ENCODE measurements around the gene UPP2.

The UPP2 gene

GRCh38 chr2:158101384-158101926 lies at the start of gene UPP2:
TSS of gene UPP2 (plus strand) at chr2:158101876. CDS start at chr2:158102064, 188 bp downstream.
- DNase-seq = no peak

DNA sequence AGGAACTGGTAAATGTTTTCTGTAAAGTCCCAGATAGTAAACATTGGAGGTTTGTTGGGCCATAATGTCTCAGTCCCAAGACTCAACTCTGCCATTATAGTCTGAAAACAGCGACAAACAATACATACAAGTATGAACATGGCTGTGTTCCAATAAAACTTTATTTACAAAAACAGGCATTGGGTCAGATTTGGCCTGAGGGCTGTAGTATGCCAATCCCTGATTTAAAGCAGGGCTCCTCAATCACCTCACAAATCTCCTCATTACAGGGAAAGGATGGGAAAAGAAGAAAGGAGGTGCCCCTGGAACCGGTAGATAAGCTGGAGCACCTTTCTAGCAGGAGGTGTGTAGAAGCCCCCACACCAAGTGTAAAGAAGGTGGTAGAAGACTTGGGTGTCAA lies 48.9 kb upstream of the UPP2 start:
- DNase-seq = no peak

DNA sequence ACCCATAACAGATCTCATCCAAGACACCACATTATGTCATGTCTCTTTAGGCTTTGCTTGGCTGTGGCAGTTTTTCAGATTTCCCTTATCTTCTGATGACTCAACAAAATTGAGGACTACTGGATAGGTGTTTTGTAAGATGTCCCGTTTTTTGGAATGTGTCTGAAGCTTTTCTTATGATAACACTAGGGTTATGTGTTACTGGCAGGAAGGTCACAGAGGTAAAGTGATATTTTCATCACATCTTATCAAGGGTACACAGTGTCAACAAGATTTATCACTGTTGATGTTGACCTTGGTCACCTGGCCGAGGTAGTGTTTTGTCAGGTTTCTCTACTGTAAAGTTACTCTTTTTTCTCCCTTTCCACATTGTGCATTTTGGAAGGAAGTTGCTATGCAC lies 44.8 kb upstream of the UPP2 start:
- DNase-seq = no peak

- no peak for DNase-seq
Observed at GRCh38 chr2:158060160-158060834, 41.4 kb upstream of the UPP2 start.

DNA sequence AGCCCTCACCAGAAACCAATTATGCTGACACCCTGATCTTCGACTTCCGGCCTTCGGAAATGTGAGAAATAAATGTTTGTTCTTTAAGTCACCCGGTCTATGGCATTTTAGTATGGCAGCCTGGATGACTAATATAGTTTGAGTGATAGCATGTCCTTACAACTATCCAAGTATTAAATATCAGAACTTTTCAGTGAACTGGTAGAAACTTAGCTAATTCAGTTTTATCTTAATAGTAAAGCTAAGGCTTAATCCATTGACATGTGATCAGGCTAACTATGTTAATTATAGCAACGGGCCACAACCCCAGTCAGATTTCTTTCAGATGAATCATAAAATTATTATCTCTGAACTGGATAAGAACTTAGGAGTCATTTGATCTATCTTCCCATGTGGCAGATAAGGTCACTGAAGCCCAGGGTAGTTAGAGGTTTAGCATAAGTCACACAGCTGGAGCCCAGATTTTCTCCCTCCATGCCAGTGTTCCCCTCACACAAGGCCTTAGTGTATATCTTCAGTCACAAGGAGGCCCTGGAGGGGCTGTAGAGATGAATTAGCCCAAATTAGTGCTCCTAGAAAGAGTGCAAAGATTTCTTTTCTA lies 40.7 kb upstream of the UPP2 start:
- DNase-seq = no peak

DNA sequence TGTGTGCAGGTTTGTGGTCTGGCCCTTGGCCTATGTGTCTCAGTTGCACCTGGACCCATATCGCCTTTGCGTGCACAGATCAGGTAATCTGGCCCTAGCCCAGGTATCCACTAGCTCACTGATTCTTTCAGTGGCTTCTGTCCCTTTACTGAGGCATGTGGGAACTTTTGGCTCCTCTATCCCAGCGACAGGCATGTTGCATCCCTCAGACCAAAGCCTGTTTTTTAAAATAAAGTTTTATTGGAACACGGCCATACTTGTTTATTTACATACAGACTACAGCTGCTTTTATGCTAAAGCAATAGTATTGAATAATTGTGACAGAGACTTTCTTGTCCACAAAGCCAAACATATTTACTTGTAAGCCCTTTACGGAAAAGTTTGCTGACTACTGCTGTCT lies 39.9 kb upstream of the UPP2 start:
- no peak for DNase-seq

DNA sequence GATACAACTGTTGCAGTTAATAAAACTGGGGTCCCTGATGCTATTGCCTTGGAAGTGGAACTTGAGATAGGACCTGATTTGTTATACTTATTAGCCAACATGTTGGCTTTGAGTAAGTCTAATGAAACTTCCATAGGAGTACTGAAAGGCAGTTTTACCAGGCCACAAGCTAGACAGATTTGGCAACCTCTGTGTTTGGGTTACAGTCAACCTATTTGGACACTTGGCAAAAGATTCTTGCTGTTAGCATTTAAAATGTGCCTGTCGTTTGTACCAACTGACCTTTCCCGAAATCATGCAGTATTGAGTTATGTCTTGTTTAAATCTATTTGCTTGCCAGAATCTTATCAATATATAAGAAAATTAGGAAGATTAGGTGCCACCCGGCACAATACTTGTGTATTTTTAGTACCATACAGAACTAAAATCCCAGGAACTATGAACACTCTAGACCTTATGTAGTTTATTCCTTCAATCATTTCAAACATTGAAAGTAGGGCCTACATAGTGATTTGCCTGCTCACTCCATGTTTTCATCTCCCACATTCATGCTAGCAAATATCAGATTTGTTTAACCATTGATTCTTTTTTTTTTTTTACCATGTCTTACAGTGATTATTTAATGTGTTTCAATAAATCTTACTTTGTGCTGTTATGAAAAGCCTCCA lies 35.5 kb upstream of the UPP2 start:
- no peak for DNase-seq

DNA sequence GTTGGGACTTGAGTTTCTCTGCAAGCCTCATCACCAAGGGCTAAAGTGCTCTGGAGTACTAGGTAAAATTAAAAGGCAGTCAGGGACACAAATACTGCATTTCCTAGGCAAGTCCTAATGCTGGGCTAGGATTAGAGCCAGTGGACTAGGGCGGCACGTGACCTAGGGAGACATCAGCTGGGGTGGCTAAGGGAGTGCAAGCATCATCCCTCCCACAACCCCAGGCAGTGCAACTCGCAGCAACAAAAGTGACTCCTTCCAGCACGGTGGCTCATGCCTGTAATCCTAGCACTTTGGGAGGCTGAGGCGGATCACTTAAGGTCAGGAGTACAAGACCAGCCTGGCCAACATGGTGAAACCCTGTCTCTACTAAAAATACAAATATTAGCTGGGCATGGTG lies 30.7 kb upstream of the UPP2 start:
- DNase-seq = no peak

DNA sequence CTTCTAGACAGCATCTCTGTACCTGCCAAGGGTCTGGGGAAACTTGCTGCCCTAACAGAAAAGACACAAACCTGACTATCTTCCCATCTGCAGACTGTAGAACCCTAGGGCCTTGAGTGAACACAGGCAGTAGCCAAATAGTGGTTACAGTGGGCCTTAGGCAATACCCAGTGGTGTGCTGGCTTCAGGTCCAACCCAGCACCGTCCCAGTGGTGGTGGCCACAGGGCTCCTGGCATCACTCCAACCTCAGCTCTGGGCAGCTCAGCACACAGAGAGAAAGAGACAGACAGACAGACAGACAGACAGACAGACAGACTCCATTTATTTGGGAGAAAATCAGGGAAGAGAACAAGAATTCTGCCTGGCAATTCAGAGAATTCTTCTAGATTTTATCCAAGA lies 29.3 kb upstream of the UPP2 start:
- no peak for DNase-seq

GRCh38 chr2:158079672-158080071 lies 22.0 kb upstream of the UPP2 start:
- DNase-seq = no peak

- no peak for DNase-seq
Observed at GRCh38 chr2:158088093-158088492, 13.6 kb upstream of the UPP2 start.

- no peak for DNase-seq
Observed at GRCh38 chr2:158089322-158089721, 12.4 kb upstream of the UPP2 start.

- no peak for DNase-seq
Observed at GRCh38 chr2:158091647-158092046, 10.0 kb upstream of the UPP2 start.

DNA sequence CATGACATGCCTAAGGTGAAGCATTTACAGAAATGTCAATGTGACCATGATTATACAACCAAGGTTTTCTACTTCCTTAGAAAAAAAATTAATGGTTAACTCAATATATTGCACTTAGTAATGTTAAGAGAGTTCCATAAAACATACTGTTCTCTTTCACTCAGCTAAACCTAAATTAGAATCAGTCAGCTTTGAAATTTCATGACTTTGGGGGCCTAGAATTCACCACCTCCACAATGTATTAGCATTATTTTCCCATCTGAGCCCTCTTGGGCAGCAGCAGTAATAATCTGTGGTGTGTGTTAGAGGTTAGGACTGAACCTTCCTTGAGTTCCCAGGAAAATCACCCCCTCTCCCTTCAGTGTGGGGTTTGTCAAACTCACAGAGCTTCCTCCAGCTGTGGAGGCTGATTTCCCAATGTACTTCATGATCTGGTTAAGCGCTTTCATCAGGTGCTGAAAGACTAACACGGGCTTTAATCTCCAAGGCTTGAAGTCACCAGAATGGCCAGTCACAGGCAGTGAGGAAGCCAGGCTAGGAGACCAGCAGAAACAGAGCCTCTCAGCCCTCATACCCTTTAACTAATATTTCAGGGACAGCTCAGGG lies 7.1 kb upstream of the UPP2 start:
- no peak for DNase-seq

DNA sequence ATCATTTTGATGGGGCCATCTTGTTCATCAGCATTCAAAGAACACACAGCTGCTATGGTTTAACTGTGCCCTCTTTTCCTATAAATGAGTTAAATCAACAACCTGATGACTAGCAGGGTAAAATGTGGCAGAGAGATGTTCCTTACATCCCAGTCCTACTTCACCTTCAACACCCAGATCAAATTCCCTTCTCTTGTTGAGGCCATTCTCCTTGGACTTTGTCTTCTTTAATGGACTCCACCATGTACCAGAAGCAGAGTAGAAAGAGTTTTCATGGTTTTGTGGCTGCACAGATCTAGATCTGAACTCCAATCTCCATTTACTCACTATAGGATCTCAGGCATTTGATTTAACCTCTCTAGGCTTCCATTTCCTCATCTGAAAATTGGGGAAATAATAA lies 6.4 kb upstream of the UPP2 start:
- no peak for DNase-seq

GRCh38 chr2:158095912-158096311 lies 5.8 kb upstream of the UPP2 start:
- DNase-seq = no peak

DNA sequence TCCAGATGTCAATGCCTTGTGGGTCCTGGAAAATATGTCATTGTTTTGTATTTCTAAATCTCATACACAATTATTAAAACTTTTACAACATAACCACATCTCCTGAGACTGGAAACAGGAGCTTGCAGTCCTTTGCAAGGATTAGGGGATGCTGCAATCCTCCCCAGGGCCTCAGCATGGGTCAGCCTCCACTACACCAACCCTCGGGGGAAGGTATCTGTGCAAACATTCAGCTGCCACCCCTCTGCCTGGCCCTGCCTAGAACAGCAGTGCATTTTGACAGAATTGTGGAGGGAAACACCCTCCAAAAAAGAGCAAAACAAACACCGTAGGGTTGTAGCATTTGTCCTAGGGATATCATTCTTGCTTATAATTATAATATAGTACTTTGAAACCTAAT lies 4.2 kb upstream of the UPP2 start:
- DNase-seq = no peak

DNA sequence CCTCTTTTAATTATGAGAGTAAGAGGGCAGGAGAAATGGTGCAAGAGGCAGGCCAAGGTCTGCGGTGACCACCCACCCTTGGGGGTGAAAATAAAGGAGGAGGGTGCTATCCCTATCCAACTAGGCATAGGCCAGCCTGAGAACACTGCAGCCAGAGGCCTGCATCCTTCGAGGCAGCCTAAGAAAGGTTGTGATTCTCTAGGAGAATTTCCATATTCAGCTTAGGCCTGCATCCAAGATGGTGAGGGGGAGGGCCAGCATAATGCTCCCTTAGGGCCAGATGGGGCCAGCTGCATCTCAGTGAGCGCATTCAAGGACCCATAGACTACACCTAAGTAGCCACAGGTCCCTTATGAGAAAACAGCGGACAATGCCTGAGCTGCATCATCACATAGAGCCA lies 3.5 kb upstream of the UPP2 start:
- no peak for DNase-seq

DNA sequence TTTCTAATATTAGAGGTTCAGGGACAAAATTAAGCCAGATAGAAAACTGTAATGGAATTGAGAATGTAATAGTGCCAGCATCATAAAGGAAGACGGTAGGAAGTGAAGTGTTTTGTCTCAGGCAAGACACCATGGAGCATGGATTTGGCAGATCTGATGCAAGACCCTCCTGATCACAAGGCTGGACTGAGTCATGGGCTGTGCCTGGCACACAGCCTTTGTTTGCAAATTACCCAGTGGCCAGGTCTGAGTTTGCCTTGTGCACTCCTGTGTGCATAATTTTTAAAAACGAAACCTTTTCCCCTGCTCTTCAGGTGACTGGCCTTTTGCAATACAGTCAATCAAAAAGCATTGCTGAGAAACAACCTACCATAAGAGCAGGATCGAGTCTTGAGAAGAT lies 2.0 kb upstream of the UPP2 start:
- DNase-seq = no peak

- DNase-seq = no peak
Observed at GRCh38 chr2:158100411-158100810, 1.3 kb upstream of the UPP2 start.

DNA sequence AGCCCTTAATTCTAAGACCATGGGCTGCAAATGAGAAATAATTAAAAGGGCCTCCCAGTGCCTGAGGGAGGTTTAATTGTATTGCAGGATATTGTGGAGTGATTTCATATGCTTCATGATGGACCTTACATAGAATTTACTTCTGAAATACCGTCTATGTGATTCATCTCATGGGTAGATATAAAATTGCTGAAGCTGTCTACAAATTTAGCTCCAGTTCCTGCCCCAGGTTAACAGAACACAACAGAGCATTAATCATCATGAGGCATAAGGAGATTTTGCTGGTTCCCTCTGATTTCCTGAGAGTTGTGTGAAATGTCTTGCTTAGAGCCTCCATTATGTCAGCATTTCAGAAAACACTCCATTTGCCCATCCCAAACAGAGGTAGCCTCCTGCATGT lies 770 bp downstream of the UPP2 start:
- DNase-seq = no peak

GRCh38 chr2:158103411-158104012 lies 1.8 kb downstream of the UPP2 start:
- DNase-seq = no peak

Measured in amygdala (tissue), 56 donors.